HG02943 (cell line): ENCODE data around the gene MIEF1.

Source experiments
- ATAC-seq: cut with Tn5 transposase; IDR thresholded peaks from one replicate; pipeline ENCODE4 v1.9.1; 2021; ENCODE audit warnings: mild to moderate bottlenecking, low read depth, moderate library complexity; ENCODE audit not compliant: unreplicated experiment

MIEF1 gene

GRCh38 chr22:39470451-39471291 is 31.4 kb upstream of the MIEF1 start:
- ATAC-seq, result no peak

- peak; percentile 56 for ATAC-seq
These were observed 30.5 kb upstream of the MIEF1 start for GRCh38 chr22:39471381-39472141.

- no peak for ATAC-seq
These were observed 29.2 kb upstream of the MIEF1 start for GRCh38 chr22:39472570-39473556.

DNA sequence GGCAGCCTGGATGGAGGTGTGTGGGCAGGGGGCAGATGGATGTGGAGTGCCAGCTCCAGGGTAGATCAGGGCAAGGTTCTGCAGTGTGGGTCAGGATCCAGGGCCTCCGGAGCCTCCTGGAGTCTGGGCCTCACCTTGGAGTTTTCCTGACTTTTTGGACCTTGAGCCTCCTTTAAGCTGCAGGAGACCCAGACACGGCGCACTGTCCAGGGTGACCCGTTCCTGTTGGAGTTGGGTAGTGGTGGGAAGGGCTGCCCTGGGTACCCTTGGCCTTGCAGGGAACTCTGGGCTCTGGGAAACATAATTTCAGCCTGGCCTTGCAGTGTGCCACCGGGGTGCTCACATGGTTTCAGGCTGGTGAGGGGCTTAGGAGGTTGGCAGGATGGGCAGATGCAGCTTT is 28.2 kb upstream of the MIEF1 start:
- no peak for ATAC-seq

GRCh38 chr22:39474351-39475111 is 27.6 kb upstream of the MIEF1 start:
- no peak for ATAC-seq

DNA sequence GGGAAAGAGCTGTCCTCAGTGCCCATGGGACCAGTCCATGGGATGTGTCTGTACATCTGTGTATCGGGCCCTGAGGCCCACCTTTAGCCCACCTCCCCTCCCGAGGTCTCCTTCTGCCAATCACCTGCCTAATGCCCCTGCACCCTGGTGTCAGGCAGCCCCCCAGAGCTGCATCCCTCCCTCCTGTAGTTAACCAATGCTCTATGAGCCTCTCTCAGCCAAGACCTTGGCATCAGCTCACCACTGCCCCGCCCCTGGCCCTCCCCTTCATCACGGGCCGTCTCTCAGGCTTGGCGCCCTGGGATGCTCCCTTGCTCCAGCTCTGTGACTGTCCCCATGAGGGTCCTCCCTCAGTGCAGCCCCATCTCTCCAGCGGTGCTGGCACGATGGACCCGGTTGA is 26.8 kb upstream of the MIEF1 start:
- ATAC-seq, result no peak

- no peak for ATAC-seq
These were observed 26.2 kb upstream of the MIEF1 start for GRCh38 chr22:39475902-39476301.

GRCh38 chr22:39476664-39477063 is 25.4 kb upstream of the MIEF1 start:
- ATAC-seq, result no peak

DNA sequence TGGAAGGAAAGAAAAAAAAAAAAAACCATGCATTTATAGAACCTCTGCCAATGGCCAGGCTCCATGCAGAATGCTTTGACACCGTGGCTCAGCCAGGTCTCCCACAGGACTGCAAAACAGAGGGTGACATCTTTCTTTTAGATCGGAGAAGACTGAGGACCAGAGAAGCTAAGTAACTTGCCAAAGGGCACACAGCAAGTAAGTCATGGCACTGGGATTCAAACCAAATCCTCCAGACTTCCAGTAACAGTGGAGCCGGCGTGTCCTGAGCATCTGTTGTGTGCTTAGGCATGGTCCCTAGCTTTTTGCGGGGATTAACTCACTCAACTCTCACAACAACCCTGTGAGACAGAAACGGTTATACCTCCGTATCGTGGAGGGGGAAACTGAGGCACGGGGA is 24.5 kb upstream of the MIEF1 start:
- ATAC-seq, result no peak

GRCh38 chr22:39478441-39478850 is 23.6 kb upstream of the MIEF1 start:
- no peak for ATAC-seq

DNA sequence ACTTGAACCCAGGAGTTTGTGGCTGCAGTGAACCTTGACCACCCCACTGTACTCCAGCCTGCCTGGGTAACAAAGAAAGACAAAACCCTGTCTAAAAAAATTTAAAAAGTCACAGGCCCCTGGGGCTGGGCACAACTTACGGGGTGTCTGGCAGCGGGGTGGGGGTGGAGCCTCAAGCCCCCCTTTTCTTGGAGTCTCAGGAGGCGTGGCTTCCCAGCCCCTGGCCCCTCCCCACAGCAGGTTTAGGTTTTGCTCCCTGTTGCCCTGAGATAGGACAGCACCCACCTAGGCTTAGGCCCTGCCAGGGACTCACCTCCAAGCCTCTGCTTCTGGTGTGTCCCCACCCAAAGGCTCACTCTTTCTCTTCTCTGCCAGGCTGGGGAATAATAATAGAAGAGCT is 22.8 kb upstream of the MIEF1 start:
- no peak for ATAC-seq

- ATAC-seq, result no peak
These were observed 21.5 kb upstream of the MIEF1 start for GRCh38 chr22:39480557-39480956.

DNA sequence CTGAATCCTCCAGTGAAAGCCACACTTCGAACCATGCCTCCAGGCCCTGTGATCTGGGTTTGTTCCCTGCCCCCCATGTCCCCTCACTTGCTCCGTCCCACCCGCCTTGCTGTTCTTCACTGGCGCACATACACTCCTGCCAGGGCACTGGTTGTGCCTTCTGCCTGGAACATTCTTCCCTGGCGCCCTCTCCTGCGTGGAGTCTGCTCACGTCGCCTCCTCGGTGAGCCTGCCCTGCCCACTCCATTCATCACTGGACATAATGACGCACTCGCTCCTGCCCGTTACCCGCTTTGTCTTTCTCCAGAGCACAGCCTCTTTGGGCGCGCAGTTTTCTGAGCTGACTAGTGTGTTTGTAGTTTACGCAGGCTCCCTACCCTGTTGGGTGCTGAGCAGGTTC is 21.0 kb upstream of the MIEF1 start:
- no peak for ATAC-seq

- ATAC-seq, result no peak
These were observed 20.5 kb upstream of the MIEF1 start for GRCh38 chr22:39481595-39481994.

DNA sequence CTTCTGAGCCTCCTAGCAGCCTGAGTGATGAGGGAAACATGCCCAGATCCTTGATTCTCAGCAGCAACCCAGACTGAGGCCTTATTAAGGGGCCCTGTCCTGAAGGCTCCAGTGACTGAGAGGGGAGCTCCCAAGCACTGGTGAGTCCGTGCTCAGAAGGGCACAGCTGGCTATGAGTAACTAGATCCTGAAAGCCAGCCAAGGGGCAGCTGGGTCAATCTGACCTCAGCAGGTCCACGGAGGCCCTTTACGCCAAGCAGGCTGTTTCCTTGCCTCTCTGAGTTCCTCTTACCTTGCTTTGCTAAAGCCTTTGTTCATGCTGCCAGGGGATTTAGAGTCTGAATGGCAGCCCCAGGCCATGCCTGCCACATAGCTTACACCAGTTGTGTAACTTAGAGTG is 19.3 kb upstream of the MIEF1 start:
- no peak for ATAC-seq

DNA sequence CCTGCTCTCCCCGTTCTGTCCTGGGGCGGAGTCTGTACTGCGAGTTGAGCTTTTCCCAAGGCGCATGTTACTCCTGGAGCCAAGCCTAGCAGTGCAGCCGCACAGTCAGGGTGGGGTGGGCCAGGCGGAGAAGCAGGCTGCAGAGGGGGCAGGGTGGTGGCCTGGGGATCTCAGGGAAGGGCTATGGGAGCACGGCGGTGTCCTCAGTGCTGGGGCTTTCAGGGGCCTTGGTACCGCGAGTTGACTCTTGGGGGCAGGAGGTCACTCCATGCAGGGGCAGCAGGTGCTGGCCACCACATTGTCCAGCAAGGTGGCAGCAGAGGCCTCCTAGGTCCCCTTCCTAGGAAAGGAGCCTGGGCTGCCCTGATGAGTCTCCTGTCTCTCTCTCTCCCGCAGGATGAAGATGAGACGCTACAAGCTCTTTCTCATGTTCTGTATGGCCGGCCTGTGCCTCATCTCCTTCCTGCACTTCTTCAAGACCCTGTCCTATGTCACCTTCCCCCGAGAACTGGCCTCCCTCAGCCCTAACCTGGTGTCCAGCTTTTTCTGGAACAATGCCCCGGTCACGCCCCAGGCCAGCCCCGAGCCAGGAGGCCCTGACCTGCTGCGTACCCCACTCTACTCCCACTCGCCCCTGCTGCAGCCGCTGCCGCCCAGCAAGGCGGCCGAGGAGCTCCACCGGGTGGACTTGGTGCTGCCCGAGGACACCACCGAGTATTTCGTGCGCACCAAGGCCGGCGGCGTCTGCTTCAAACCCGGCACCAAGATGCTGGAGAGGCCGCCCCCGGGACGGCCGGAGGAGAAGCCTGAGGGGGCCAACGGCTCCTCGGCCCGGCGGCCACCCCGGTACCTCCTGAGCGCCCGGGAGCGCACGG is 14.9 kb upstream of the MIEF1 start:
- no peak for ATAC-seq

DNA sequence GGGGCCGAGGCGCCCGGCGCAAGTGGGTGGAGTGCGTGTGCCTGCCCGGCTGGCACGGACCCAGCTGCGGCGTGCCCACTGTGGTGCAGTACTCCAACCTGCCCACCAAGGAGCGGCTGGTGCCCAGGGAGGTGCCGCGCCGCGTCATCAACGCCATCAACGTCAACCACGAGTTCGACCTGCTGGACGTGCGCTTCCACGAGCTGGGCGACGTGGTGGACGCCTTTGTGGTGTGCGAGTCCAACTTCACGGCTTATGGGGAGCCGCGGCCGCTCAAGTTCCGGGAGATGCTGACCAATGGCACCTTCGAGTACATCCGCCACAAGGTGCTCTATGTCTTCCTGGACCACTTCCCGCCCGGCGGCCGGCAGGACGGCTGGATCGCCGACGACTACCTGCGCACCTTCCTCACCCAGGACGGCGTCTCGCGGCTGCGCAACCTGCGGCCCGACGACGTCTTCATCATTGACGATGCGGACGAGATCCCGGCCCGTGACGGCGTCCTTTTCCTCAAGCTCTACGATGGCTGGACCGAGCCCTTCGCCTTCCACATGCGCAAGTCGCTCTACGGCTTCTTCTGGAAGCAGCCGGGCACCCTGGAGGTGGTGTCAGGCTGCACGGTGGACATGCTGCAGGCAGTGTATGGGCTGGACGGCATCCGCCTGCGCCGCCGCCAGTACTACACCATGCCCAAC is 14.1 kb upstream of the MIEF1 start:
- ATAC-seq, result no peak

DNA sequence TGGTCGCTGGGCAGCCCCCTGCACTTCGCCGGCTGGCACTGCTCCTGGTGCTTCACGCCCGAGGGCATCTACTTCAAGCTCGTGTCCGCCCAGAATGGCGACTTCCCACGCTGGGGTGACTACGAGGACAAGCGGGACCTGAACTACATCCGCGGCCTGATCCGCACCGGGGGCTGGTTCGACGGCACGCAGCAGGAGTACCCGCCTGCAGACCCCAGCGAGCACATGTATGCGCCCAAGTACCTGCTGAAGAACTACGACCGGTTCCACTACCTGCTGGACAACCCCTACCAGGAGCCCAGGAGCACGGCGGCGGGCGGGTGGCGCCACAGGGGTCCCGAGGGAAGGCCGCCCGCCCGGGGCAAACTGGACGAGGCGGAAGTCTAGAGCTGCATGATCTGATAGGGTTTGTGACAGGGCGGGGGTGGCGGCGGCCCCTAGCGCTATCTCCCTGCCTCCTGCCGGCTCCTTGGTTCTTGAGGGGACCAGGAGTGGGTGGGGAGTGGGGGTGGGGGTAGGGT is 13.5 kb upstream of the MIEF1 start:
- ATAC-seq, result no peak
